Measurements from ENCODE around the gene ARHGAP27. TPM values are rescaled to one million over a fixed set of nuclear protein-coding genes. Genes with fewer than 3 reads are reported as not detected.
"Not testable (repeated sequence)": the region's sequence is repeated elsewhere in the genome, so short reads cannot be mapped to it uniquely, and the experiment has no call there.

Gene ARHGAP27
- total RNA-seq, 1 donor from 2014 or later: 75.7 TPM

- DNase-seq; H3K4me3 Mint-ChIP-seq; POLR2A ChIA-PET; H3K27me3 Mint-ChIP-seq; CTCF ChIA-PET; H3K27ac Mint-ChIP-seq; intact Hi-C loops (cut with micrococcal nuclease); ATAC-seq (ENCODE audit: low read depth); H3K9me3 Mint-ChIP-seq: not testable (repeated sequence)
- Mint-ChIP-seq H3K4me1 (peaks cover 20% of the 10 kb centered on the region), H3K36me3 (ENCODE audit: low read depth) (peaks cover 35% of the 10 kb centered on the region)
Observed at GRCh38 chr17:45453731-45454130, 21.1 kb upstream of the ARHGAP27 start.

- H3K9me3 Mint-ChIP-seq; intact Hi-C loops (cut with micrococcal nuclease); H3K4me3 Mint-ChIP-seq; DNase-seq; POLR2A ChIA-PET; H3K27ac Mint-ChIP-seq; CTCF ChIA-PET; H3K27me3 Mint-ChIP-seq: not testable (repeated sequence)
- peaks cover 38% of the 10 kb centered on the region for H3K36me3 Mint-ChIP-seq (ENCODE audit: low read depth)
- peak; percentile 14 for ATAC-seq (ENCODE audit: low read depth)
- peaks cover 20% of the 10 kb centered on the region for H3K4me1 Mint-ChIP-seq
Observed at GRCh38 chr17:45453225-45453534, 20.5 kb upstream of the ARHGAP27 start.

- H3K4me3 Mint-ChIP-seq; H3K27me3 Mint-ChIP-seq; H3K27ac Mint-ChIP-seq; POLR2A ChIA-PET; CTCF ChIA-PET; H3K9me3 Mint-ChIP-seq; DNase-seq; intact Hi-C loops (cut with micrococcal nuclease): not testable (repeated sequence)
- H3K36me3 Mint-ChIP-seq (ENCODE audit: low read depth): peaks cover 43% of the 10 kb centered on the region
- peak; percentile 49 for ATAC-seq (ENCODE audit: low read depth)
- peaks cover 20% of the 10 kb centered on the region for H3K4me1 Mint-ChIP-seq
Observed at GRCh38 chr17:45452329-45453224, 19.9 kb upstream of the ARHGAP27 start.

GRCh38 chr17:45451660-45452059 lies 19.0 kb upstream of the ARHGAP27 start:
- peak; percentile 49 for ATAC-seq (ENCODE audit: low read depth)
- not testable (repeated sequence) for H3K4me3 Mint-ChIP-seq

GRCh38 chr17:45451131-45451530 lies 18.5 kb upstream of the ARHGAP27 start:
- intact Hi-C loops (cut with micrococcal nuclease): no loop called here
- POLR2A ChIA-PET: no interaction called here
- Mint-ChIP-seq H3K36me3 (ENCODE audit: low read depth) (peaks cover 40% of the 10 kb centered on the region), H3K9me3 (no peaks in the 10 kb centered on the region), H3K4me3 (no peak overlapping the region), H3K27ac (no peak overlapping the region), H3K27me3 (no peaks in the 10 kb centered on the region), H3K4me1 (peaks cover 20% of the 10 kb centered on the region)
- no peak for TF ChIP-seq CTCF (IDR thresholded peaks at IDR 0.05)
- DNase-seq (no peak), ATAC-seq (ENCODE audit: low read depth) (peak; percentile 15)
- CTCF ChIA-PET: no interaction called here

More at GRCh38 chr17:45451660-45452059, 19.0 kb upstream of the ARHGAP27 start:
- POLR2A ChIA-PET; H3K9me3 Mint-ChIP-seq; CTCF ChIA-PET; intact Hi-C loops (cut with micrococcal nuclease); H3K27ac Mint-ChIP-seq; DNase-seq; H3K27me3 Mint-ChIP-seq: not testable (repeated sequence)
- peaks cover 46% of the 10 kb centered on the region for H3K36me3 Mint-ChIP-seq (ENCODE audit: low read depth)
- peaks cover 20% of the 10 kb centered on the region for H3K4me1 Mint-ChIP-seq

- H3K4me3 Mint-ChIP-seq; H3K9me3 Mint-ChIP-seq; H3K27ac Mint-ChIP-seq; H3K27me3 Mint-ChIP-seq; DNase-seq; ATAC-seq (ENCODE audit: low read depth); POLR2A ChIA-PET; intact Hi-C loops (cut with micrococcal nuclease); CTCF ChIA-PET: not testable (repeated sequence)
- peaks cover 20% of the 10 kb centered on the region for H3K4me1 Mint-ChIP-seq
- H3K36me3 Mint-ChIP-seq (ENCODE audit: low read depth): peaks cover 39% of the 10 kb centered on the region
Observed at GRCh38 chr17:45449708-45450329, 17.1 kb upstream of the ARHGAP27 start.

- H3K36me3 Mint-ChIP-seq (ENCODE audit: low read depth): peaks cover 36% of the 10 kb centered on the region
- ATAC-seq (ENCODE audit: low read depth); CTCF ChIA-PET; H3K27ac Mint-ChIP-seq; intact Hi-C loops (cut with micrococcal nuclease); H3K4me3 Mint-ChIP-seq; DNase-seq; POLR2A ChIA-PET; H3K9me3 Mint-ChIP-seq; H3K27me3 Mint-ChIP-seq: not testable (repeated sequence)
- H3K4me1 Mint-ChIP-seq: peaks cover 18% of the 10 kb centered on the region
Observed at GRCh38 chr17:45449260-45449659, 16.6 kb upstream of the ARHGAP27 start.

- H3K9me3 Mint-ChIP-seq, POLR2A ChIA-PET: not testable (repeated sequence)
Observed at GRCh38 chr17:45448483-45448882, 15.8 kb upstream of the ARHGAP27 start.

GRCh38 chr17:45448066-45448465 lies 15.4 kb upstream of the ARHGAP27 start:
- H3K27ac Mint-ChIP-seq; H3K27me3 Mint-ChIP-seq; ATAC-seq (ENCODE audit: low read depth); H3K4me3 Mint-ChIP-seq; H3K9me3 Mint-ChIP-seq; CTCF ChIA-PET; DNase-seq; intact Hi-C loops (cut with micrococcal nuclease); POLR2A ChIA-PET: not testable (repeated sequence)
- H3K36me3 Mint-ChIP-seq (ENCODE audit: low read depth): peaks cover 37% of the 10 kb centered on the region
- peaks cover 18% of the 10 kb centered on the region for H3K4me1 Mint-ChIP-seq

More at GRCh38 chr17:45448483-45448882, 15.8 kb upstream of the ARHGAP27 start:
- intact Hi-C loops (cut with micrococcal nuclease); ATAC-seq (ENCODE audit: low read depth); CTCF ChIA-PET; H3K27ac Mint-ChIP-seq; H3K4me3 Mint-ChIP-seq; DNase-seq; H3K27me3 Mint-ChIP-seq: not testable (repeated sequence)
- peaks cover 18% of the 10 kb centered on the region for H3K4me1 Mint-ChIP-seq
- peaks cover 37% of the 10 kb centered on the region for H3K36me3 Mint-ChIP-seq (ENCODE audit: low read depth)

GRCh38 chr17:45447650-45448049 lies 15.0 kb upstream of the ARHGAP27 start:
- H3K27ac Mint-ChIP-seq; DNase-seq; H3K27me3 Mint-ChIP-seq; ATAC-seq (ENCODE audit: low read depth); POLR2A ChIA-PET; CTCF ChIA-PET; H3K9me3 Mint-ChIP-seq; H3K4me3 Mint-ChIP-seq; intact Hi-C loops (cut with micrococcal nuclease): not testable (repeated sequence)
- peaks cover 34% of the 10 kb centered on the region for H3K36me3 Mint-ChIP-seq (ENCODE audit: low read depth)
- H3K4me1 Mint-ChIP-seq: peaks cover 15% of the 10 kb centered on the region

- H3K27me3 Mint-ChIP-seq, H3K27ac Mint-ChIP-seq, CTCF ChIA-PET: not testable (repeated sequence)
Observed at GRCh38 chr17:45446872-45447625, 14.4 kb upstream of the ARHGAP27 start.

More at GRCh38 chr17:45446872-45447625, 14.4 kb upstream of the ARHGAP27 start:
- Mint-ChIP-seq H3K4me1 (peaks cover 11% of the 10 kb centered on the region), H3K36me3 (ENCODE audit: low read depth) (peaks cover 34% of the 10 kb centered on the region)
- DNase-seq; H3K4me3 Mint-ChIP-seq; H3K9me3 Mint-ChIP-seq; intact Hi-C loops (cut with micrococcal nuclease); ATAC-seq (ENCODE audit: low read depth); POLR2A ChIA-PET: not testable (repeated sequence)
